Stimulated activated CD4-positive, alpha-beta T cell treated with anti-CD3 and anti-CD28 coated beads, Interleukin-12 subunit alpha, Interleukin-12 subunit beta, amount 100 ng/mL, for 48 hours (primary cell): Measurements from ENCODE around the gene LCOR.
A peak's percentile ranks its signal among the peaks of the same experiment; 100 is the strongest.

Experiments used
- DNase-seq, 3 donors: peaks; one replicate each; pipeline ENCODE4 v3.0.0-alpha.2; 2020; ENCODE audit warnings: low read depth in 2 of 3, low spot score in 1 of 3

Gene LCOR

DNA sequence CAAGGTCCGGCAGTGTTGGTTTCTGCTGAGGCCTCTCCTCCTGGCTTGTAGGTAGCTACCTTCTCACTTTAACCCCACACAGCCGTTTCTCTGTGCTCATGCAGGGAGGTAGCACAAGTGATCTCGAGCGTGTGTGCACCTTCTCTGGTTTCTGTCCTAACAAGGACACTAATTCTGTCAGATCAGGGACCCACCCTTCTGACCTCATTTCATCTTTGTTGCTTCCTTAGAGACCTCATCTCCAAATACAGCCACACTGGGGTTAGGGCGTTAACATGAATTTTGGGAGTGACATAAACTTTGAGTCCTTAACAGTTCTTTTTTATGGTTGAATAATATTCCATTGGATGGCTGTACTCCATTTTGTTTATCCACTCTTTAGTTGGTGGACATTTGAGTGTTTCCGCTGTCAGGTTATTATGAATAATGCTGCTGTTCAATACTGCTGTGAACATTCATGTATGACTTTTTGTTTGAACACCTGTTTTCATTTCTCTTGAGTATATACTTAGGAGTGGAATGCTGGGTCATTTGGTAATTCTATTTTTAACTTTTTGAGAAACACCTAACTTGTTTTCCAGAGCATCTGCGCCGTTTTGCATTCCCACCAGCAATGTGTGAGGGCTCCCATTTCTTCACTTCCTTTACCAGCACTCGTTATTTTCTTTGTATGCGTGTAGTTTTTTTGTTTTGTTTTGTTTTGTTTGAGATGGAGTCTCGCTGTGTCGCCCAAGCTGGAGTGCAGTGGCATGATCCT, 57.5 kb downstream of the LCOR start:
- no peak for DNase-seq

GRCh38 chr10:96890172-96890513, 58.0 kb downstream of the LCOR start:
- no peak for DNase-seq

- DNase-seq, result no peak
Observed at GRCh38 chr10:96890580-96890979, 58.5 kb downstream of the LCOR start.

DNA sequence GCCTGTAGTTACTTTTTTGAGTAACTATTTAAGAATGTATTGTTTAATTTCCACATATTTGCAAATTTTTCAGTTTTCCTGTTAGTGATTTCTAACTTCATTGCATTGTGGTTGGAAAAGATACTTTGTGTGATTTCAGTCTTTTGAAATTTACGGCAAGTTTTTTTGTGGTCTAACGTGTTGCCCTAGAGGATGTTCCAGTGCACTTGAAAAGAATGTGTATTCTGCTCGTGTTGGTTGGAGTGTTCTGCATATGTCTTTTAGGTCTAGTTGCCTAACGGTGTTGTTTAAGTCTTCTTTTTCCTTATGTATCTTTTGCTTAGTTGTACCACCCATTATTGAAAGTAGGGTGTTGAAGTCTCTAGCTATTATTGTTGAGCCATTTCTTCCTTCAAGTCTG, 59.7 kb downstream of the LCOR start:
- DNase-seq, result no peak

GRCh38 chr10:96895662-96896424, 63.7 kb downstream of the LCOR start:
- no peak for DNase-seq

GRCh38 chr10:96896884-96897589, 64.9 kb downstream of the LCOR start:
- DNase-seq, result no peak

GRCh38 chr10:96902117-96902516, 70.0 kb downstream of the LCOR start:
- no peak for DNase-seq

DNA sequence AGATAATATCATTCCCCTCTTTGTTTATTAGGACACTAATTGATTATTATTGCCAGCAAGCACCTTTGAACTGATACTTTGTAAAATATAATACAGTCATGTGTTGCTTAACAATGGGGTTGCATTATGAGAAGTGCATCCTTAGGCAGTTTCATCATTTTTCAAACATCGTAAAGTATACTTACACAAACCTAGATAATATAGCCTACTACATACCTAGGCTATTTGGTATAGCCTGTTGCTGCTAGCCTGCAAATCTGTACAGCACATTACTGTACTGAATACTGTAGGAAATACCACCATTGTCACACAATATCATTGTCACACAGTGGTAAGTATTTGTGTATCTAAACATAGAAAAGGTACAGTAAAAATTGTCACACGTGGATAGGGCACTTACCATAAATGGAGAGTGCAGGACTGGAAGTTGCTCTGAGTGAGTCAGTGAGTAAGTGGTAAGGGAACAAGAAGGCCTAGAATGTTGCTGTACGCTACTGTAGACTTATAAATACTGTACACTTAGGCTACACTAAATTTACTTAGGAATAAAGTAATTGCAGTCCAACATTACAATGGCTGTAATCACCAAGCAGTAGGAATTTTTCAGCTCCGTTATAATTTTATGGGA, 70.7 kb downstream of the LCOR start:
- no peak for DNase-seq

GRCh38 chr10:96904648-96905047, 72.5 kb downstream of the LCOR start:
- DNase-seq, result no peak

GRCh38 chr10:96906864-96907263, 74.8 kb downstream of the LCOR start:
- DNase-seq, result no peak

DNA sequence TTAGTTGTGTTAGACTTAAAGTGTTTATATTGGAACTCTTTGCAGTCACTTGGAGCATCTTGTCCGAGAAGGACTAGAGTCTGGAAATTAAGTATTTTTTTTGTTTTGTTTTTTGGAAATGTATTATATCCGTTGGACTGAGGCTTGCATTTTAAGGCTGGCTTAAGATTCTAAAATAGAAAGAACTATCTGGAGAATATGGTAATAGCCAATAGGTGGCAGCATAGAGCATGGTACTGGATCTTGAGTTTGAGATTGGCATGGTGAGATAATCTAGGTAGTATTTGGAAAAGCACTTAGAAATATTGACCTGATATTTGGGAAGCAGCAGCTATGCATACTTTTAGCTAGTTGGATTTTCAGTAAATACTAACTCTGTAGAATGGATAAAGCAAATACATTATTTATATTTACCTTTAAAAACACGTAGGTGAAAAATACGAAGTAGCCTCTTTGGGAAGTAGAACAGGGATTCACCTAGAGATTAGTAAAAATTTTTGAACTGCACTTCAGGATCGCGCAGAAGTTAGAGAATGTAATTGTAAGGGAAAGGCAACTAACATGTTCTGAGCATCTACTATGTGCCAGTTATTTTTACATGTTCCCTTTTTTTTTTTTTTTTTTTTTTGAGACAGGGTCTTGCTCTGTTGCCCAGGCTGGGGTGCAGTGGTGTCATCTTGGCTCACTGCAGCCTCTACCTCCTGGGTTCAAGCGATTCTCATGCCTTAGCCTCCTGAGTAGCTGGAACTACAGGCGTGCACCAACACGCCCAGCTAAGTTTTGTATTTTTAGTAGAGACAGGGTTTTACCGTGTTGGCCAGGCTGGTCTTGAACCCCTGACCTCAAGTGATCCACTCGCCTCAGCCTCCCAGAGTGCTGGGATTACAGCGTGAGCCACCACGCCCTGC, 78.6 kb downstream of the LCOR start:
- DNase-seq, result peak in 1 of 3 donors; percentile 50

DNA sequence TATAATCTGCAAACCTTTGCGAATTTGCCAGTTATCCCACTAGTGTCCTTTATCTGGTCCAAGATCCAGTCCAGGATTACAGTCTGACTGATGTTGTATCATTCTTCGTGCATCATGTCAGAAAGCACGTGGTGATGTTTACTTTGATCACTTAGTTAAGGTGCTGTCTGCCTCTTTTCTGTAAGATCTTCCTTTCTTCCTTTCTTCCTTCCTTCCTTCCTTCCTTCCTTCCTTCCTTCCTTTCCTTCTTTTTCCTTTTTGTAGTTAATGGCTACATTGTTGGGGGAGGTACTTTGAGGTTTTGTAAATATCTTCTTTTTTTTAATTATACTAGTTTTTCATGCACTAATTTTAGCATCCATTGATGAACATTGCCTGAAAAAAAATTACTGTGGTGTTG, 80.3 kb downstream of the LCOR start:
- no peak for DNase-seq

DNA sequence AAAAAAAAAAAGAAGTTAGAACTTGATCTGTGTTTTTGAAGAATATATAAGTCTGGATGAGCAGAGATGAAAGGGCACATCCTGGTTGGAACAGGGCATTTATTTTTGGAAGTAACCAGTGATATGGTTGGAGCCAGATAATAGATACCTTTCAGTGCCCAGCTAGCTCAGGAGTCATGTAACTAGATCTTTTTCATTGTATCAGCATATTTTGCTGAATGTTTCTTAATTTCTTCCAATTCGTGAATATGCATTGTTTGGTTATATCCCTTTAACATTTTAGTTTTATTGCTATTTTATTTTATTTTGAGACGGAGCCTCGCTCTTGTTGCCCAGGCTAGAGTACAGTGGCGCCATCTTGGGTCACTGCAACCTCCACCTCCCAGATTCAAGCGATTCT, 81.8 kb downstream of the LCOR start:
- DNase-seq, result no peak

- no peak for DNase-seq
Observed at GRCh38 chr10:96917628-96918027, 85.5 kb downstream of the LCOR start.

GRCh38 chr10:96918214-96919002, 86.3 kb downstream of the LCOR start:
- no peak for DNase-seq

DNA sequence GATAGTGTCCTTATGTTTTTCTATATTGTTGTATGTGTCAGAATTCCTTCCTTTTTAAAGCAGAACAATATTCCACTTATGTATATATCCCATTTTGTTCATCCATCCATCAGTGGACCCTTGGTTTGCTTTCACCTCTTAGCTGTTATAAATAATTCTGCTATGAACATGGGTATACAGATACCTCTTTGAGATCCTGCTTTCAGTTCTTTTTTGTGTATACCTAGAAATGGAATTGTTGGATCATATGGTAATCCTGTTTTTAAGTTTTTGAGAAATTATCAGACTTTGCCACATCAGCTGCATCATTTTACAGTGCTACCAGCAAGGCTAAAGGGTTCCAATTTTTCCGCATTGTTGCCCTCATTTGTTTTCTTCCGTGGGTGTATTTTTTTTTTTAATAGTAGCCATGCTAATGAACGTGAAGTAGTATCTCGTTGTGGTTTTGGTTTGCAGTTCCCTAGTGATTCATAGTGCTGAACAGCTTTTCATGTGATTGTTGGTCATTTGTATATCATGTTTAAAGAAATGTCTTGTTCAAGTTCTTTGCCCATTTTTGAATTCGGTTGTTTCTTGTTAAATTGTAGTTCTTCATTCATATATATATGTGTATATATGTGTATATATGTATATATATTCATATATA, 87.8 kb downstream of the LCOR start:
- DNase-seq, result no peak

- no peak for DNase-seq
Observed at GRCh38 chr10:96921655-96922054, 89.6 kb downstream of the LCOR start.

GRCh38 chr10:96922978-96923948, 91.2 kb downstream of the LCOR start:
- DNase-seq, result no peak
